Measurements from ENCODE around the gene ZNF761. TPM values are rescaled to one million over a fixed set of nuclear protein-coding genes. Genes with fewer than 3 reads are reported as not detected.
"Not testable (repeated sequence)": the region's sequence is repeated elsewhere in the genome, so short reads cannot be mapped to it uniquely, and the experiment has no call there.

The ZNF761 gene
- total and polyA plus RNA-seq, 2 donors (not counting 3 experiments of a cell fraction or from before 2014, with no cell fraction given), result 6.4 to 8.8 TPM

GRCh38 chr19:53394974-53395839 is 36.6 kb upstream of the ZNF761 start, which contains the start of gene ZNF765:
TSS of gene ZNF765 (plus strand) at chr19:53395149. CDS start at chr19:53398016, 2,867 bp downstream.
- peak within 1 kb of the TSS; percentile 73 for H3K9ac ChIP-seq (replicated peaks; ENCODE audit: extremely low read depth, insufficient read depth, low read length)
- ChIA-PET CTCF (interaction anchor here (1.5 to 1.6 kb wide), 2 partner anchors 30 to 200 kb away, joined by 8 to 10 read pairs; no protein-coding TSS in a partner anchor), POLR2A (no interaction called here)
- H3K27me3 ChIP-seq (ENCODE audit: control insufficient read depth in 2 of 2, insufficient read depth in 2 of 2, low read length in 2 of 2), result no peaks in the 10 kb centered on the region
- H3K4me1 ChIP-seq (ENCODE audit: control insufficient read depth, extremely low read depth, insufficient read depth, low read length), result peaks cover 5% of the 10 kb centered on the region
- no peaks in the 10 kb centered on the region for H3K9me1 ChIP-seq (replicated peaks; ENCODE audit: control insufficient read depth, extremely low read depth, insufficient read depth, low read length)
- H3K27ac ChIP-seq (ENCODE audit: insufficient read depth, low read depth, low read length), result peak within 1 kb of the TSS; percentile 71
- H3K4me3 ChIP-seq (replicated peaks in 1 of 3; ENCODE audit: insufficient read depth in 1 of 3, low read depth in 1 of 3, low read length in 3 of 3), result peak within 1 kb of the TSS; percentile 88 to 95 (median 93)
- no peaks in the 10 kb centered on the region for H3K9me3 ChIP-seq (replicated peaks; ENCODE audit: control insufficient read depth, insufficient read depth, low read length)
- H3K4me2 ChIP-seq (ENCODE audit: insufficient read depth, low read length), result peak within 1 kb of the TSS; percentile 78
- TF ChIP-seq POLR2AphosphoS5 (IDR thresholded peaks at IDR 0.05; ENCODE audit: insufficient read depth, low read depth, low read length), result peak; percentile 49
- TF ChIP-seq POLR2A (IDR thresholded peaks at IDR 0.05; ENCODE audit: low read depth, low read length), result peak; percentile 72
- TF ChIP-seq MAX (IDR thresholded peaks at IDR 0.05; ENCODE audit: insufficient read depth, insufficient read length), result no peak
- peak in 1 of 2 donors; percentile 66 for TF ChIP-seq CTCF (IDR thresholded peaks at IDR 0.05; ENCODE audit: extremely low read depth in 1 of 2, insufficient read depth in 1 of 2, low read depth in 1 of 2, low read length in 2 of 2)
- dilution Hi-C loops (cut with MboI; ENCODE audit: extremely low pct_ligation_motif_present, low sequenced_read_pairs) (no loop called here), intact Hi-C loops (cut with micrococcal nuclease) (loop anchor here (2.0 to 10.0 kb wide), 5 partner anchors 30 to 200 kb away; partner anchors contain the start of genes ZNF525, ZNF665, ZNF761 and ZNF813)
- no peaks in the 10 kb centered on the region for H4K20me1 ChIP-seq (replicated peaks; ENCODE audit: control insufficient read depth, extremely low read depth, insufficient read depth, low read length)
- peak; percentile 81 for FAIRE-seq
- BruUV-seq (replicated peaks), result TSS peak; percentile 79
- H2AFZ ChIP-seq (ENCODE audit: low read depth, low read length), result peak within 1 kb of the TSS; percentile 99
- peak; percentile 91 for DNase-seq (ENCODE audit: low read depth, low spot score)
- H3K36me3 ChIP-seq (ENCODE audit: control insufficient read depth in 2 of 2, extremely low read depth in 1 of 2, insufficient read depth in 2 of 2, low read length in 2 of 2), result peaks cover 0 to 2% of the 10 kb centered on the region in 2 experiments
- peaks cover 3% of the 10 kb centered on the region for H3K79me2 ChIP-seq (ENCODE audit: control insufficient read depth, insufficient read depth, low read length)

GRCh38 chr19:53395840-53396524 is 35.8 kb upstream of the ZNF761 start:
- H2AFZ ChIP-seq (ENCODE audit: low read depth, low read length), result peak overlapping the region; percentile 95
- H3K4me3 ChIP-seq (replicated peaks in 1 of 3; ENCODE audit: insufficient read depth in 1 of 3, low read depth in 1 of 3, low read length in 3 of 3), result peak overlapping the region; percentile 88 to 95 (median 93)
- H3K9me1 ChIP-seq (replicated peaks; ENCODE audit: control insufficient read depth, extremely low read depth, insufficient read depth, low read length); POLR2A ChIA-PET; H4K20me1 ChIP-seq (replicated peaks; ENCODE audit: control insufficient read depth, extremely low read depth, insufficient read depth, low read length); BruUV-seq (replicated peaks); H3K27me3 ChIP-seq (ENCODE audit: control insufficient read depth in 2 of 2, insufficient read depth in 2 of 2, low read length in 2 of 2); CTCF ChIA-PET; dilution Hi-C loops (cut with MboI; ENCODE audit: extremely low pct_ligation_motif_present, low sequenced_read_pairs); H3K4me1 ChIP-seq (ENCODE audit: control insufficient read depth, extremely low read depth, insufficient read depth, low read length); FAIRE-seq; DNase-seq (ENCODE audit: low read depth, low spot score); H3K9me3 ChIP-seq (replicated peaks; ENCODE audit: control insufficient read depth, insufficient read depth, low read length); H3K79me2 ChIP-seq (ENCODE audit: control insufficient read depth, insufficient read depth, low read length); H3K36me3 ChIP-seq (ENCODE audit: control insufficient read depth in 2 of 2, extremely low read depth in 1 of 2, insufficient read depth in 2 of 2, low read length in 2 of 2): not testable (repeated sequence)
- intact Hi-C loops (cut with micrococcal nuclease), result loop anchor here (2.0 to 10.0 kb wide), 5 partner anchors 31 to 201 kb away; partner anchors contain the start of genes ZNF525, ZNF665, ZNF761 and ZNF813
- H3K9ac ChIP-seq (replicated peaks; ENCODE audit: extremely low read depth, insufficient read depth, low read length), result peak overlapping the region; percentile 73
- H3K4me2 ChIP-seq (ENCODE audit: insufficient read depth, low read length), result peak overlapping the region; percentile 78
- H3K27ac ChIP-seq (ENCODE audit: insufficient read depth, low read depth, low read length), result peak overlapping the region; percentile 71
